IPS-18a (cell line): ENCODE measurements around the gene SGTA.

Experiments used
- H3K27ac ChIP-seq: one replicate; pipeline ENCODE4 v1.5.1; 2013; ENCODE audit warnings: low read length
- H3K27me3 ChIP-seq: one replicate; pipeline ENCODE4 v1.6.1; 2013; ENCODE audit warnings: mild to moderate bottlenecking, low read length; ENCODE audit not compliant: control insufficient read depth, insufficient read depth
- H3K36me3 ChIP-seq: one replicate; pipeline ENCODE4 v1.6.1; 2013; ENCODE audit warnings: low read depth, low read length; ENCODE audit not compliant: control insufficient read depth
- H3K4me1 ChIP-seq: one replicate; pipeline ENCODE4 v1.6.1; 2013; ENCODE audit warnings: low read depth, low read length; ENCODE audit not compliant: control insufficient read depth
- H3K4me3 ChIP-seq: one replicate; pipeline ENCODE4 v1.5.1; 2013; ENCODE audit warnings: low read length
- H3K9ac ChIP-seq: one replicate; pipeline ENCODE4 v1.6.1; 2013; ENCODE audit warnings: mild to moderate bottlenecking, low read length, moderate library complexity
- H3K9me3 ChIP-seq: one replicate; pipeline ENCODE4 v1.6.1; 2013; ENCODE audit warnings: low read depth, low read length; ENCODE audit not compliant: control insufficient read depth

Gene SGTA

DNA sequence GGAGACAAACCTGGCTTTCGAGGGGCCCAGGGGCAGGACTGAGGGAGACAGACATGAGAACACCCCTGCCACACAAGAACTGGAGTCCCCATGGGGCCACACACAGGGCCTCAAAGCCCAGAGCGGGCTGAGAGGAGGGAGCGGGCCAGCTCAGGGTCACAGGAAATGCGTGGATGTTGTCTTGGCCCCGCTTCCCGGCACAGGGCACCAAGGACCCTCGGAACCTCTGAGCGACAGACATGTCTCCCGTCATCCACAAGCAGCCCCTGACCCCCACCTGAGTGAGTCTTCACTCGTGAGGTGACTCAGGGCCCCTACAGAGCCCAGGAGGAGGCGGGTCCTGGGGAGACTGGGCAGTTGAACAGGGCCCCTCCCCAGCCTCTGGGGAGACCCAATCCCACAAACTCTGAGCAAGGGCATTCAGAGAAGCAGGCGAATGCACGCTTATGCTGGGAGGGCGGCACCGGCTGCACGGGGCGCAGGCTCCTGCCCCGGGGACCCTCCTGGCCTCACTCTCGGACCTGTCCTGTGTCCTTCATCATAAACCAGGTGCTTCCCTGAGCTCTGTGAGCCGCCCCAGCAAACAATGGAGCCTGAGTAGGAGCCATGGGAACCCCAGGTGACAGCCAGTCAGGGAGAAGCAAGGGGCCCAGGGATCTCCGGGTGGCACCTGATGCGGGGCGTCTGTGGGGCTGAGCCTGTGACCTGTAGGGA lies 20.1 kb downstream of the SGTA start:
- H3K9ac ChIP-seq, result no peak overlapping the region

DNA sequence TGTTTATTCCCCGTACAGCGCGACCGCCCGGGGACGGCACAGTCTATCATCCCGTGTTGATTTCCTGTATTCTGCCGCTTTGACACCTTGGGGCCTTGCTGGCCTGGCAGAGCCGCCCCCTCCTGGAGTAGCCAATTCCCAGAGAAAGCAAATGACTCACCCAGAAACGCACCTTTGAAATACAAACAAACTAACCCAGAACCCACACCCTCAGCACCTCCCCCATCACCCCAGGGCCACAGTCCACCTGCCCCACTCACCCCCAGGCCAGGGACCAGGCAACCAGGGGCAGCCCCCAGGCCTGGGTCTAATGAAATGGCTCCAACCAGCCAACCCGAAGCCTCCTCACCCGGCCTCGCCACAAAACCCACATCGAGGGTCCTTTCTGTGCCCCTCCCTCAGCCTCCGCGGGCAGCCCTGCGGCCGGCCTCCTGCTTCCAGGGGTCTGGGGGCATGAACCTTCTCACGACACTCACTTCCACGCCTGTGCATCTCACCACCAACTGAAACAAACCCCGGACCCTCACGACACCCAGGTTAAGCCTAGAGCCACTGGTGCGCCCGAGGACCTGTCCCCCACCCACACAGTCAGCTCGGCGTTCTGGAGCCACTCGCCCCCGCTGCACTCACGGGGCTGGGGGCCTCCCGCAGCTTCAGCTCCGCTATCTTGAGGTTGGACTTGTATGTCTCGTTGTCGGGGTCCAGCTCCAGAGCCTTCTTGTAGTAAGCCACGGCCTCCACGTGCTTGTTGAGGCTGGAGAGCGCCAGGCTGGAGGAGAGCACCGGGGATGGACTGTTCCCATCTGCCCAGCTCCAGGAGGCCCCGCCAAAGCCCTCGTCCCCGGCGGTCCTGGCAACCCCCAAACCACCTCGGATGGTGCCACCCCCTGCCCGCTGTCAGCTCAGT lies 20.9 kb downstream of the SGTA start:
- Histone ChIP-seq H3K27me3 (no peaks in the 10 kb centered on the region), H3K4me1 (no peaks in the 10 kb centered on the region), H3K9me3 (no peaks in the 10 kb centered on the region), H3K36me3 (peaks cover 75% of the 10 kb centered on the region), H3K4me3 (no peak overlapping the region), H3K9ac (no peak overlapping the region), H3K27ac (no peak overlapping the region)

More for the DNA sequence above, 20.1 kb downstream of the SGTA start:
- peaks cover 70% of the 10 kb centered on the region for H3K36me3 ChIP-seq
- no peak overlapping the region for H3K4me3 ChIP-seq
- no peaks in the 10 kb centered on the region for H3K9me3 ChIP-seq
- no peak overlapping the region for H3K27ac ChIP-seq
- H3K4me1 ChIP-seq, result no peaks in the 10 kb centered on the region
- no peaks in the 10 kb centered on the region for H3K27me3 ChIP-seq

DNA sequence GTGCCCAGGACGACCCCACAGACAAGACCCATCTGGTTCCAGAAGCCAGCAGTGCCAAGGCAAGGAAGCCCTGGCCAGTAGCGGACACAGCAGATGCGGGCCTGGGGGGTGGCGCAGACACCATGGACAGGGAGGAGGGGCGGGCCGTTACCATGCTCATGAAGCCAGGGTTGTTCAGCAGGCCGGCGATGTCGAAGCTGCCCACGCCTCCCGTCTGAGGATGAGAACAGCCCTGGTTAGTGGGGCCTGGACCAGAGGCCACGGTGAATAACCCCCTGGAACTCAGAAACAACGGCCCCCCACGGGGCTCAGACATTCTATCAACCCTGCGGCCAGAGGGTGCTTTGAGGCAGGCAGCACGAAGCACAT lies 21.8 kb downstream of the SGTA start:
- Histone ChIP-seq H3K27me3 (no peaks in the 10 kb centered on the region), H3K36me3 (peaks cover 74% of the 10 kb centered on the region), H3K4me3 (no peak overlapping the region), H3K4me1 (no peaks in the 10 kb centered on the region), H3K9ac (no peak overlapping the region), H3K27ac (no peak overlapping the region), H3K9me3 (no peaks in the 10 kb centered on the region)

DNA sequence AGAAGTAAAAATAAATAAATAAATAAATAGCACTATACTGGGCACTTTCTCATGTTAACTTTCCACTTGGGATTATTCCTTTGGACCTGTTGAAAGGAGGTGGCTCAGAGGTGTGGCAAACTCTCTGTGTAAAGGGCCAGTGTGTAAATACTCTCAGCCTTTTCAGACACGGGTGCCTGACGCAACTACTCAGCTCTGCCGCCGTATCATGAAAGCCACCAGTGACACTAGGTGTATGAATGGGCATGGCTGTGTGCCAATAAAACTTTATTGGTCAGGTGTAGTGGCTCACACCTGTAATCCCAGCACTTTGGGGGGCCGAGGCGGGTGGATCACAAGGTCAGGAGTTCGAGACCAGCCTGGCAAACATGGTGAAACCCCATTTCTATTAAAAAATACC lies 23.1 kb downstream of the SGTA start:
- no peak overlapping the region for H3K27ac ChIP-seq
- H3K27me3 ChIP-seq, result no peaks in the 10 kb centered on the region
- no peak overlapping the region for H3K4me3 ChIP-seq
- no peak overlapping the region for H3K9ac ChIP-seq
- H3K4me1 ChIP-seq, result no peaks in the 10 kb centered on the region
- H3K36me3 ChIP-seq, result peaks cover 77% of the 10 kb centered on the region
- H3K9me3 ChIP-seq, result no peaks in the 10 kb centered on the region

DNA sequence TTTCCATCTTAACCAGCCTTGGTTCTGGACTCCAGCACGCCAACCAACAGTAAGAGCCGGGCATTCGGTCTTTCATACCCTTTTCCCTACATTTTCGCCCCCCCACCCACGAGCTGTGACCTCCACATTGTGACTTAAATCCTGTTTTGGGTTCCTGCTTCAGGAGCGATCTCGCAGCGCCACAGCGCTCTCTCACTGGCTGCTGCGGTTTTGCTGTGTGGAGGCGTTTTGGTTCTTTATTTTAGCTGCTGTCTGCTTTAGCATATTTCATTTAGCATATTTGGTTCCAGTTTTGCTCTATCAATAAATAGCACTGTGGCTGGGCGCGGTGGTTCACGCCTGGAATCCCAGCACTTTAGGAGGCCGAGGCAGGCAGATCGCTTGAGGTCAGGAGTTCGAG lies 23.7 kb downstream of the SGTA start:
- Histone ChIP-seq H3K4me1 (no peaks in the 10 kb centered on the region), H3K36me3 (peaks cover 78% of the 10 kb centered on the region), H3K4me3 (no peak overlapping the region), H3K9me3 (no peaks in the 10 kb centered on the region), H3K9ac (no peak overlapping the region), H3K27me3 (no peaks in the 10 kb centered on the region), H3K27ac (no peak overlapping the region)

DNA sequence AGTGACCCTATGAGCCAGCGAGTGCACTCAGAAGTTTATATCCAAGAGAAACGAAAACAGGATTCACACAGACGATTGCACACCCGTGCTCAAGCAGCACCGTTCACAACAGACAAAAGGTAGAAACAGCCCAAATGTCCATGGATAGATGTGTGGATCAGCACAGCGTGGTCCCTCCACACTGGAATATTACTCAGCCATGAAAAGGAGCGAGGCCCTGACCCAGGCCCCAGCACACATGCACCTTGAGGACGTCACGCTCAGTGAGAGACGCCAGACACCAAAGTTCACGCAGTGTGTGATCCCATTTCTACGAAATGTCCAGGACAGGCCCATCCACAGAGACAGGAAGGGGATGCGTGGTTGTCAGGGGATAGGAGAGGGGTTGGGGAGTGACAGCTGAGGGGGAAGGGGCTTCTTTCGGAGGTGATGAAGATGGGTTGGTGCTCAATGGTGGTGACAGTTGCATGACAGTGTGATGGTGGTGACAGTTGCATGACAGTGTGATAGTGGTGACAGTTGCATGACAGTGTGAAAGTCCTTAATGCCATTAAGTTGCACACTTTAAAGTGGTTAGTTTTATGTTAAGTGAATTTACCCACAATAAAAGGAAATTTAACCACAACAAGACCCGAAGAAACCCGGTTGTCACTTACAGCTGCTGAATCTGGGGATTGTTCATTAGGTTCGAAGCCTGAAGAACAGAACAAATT lies 24.3 kb downstream of the SGTA start:
- no peaks in the 10 kb centered on the region for H3K9me3 ChIP-seq

DNA sequence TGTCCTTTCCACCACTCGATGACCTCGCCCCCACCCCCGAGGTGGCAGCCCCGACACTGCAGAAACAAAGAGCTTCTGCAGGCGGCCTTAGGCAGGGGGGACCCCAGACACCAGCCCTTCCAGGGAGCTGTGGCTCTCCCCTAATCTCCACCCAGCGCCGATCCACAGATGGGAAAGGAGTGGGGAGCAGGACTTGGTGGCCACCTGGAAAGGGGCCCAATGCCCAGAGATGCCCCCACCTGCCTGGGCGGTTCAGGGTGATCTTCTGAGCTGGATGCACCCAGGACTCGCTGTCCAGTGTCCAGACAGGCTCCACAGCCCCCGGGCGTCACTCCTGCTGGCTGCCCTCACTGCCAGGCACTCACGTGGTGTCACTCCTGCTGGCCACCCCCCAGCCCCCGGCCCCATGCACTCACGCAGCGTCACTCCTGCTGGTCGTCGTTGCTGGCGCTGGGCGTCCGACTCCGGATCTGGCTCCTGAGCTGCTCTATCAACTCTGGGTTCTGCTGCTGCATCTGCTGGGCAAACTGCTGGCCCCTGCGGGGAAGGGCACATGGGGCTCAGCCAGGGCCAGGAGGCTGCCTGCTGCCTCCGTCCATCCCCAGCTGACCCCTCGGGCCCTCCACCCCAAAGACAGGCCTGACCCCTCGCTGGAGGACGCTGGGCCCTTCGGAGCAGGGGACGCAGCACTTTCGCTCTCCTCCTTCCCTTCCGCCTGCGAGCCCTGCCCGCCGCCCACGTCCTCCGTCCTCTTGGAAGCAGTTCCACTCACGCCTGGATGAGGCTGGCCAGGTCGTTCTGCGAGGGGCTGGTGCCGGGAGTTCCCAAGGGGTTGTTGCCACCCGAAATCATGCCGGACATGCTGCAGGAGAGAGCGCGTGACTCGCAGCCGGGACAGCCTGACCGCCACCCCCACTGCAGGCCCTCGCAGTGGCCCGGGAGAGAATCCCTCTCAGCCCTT lies 25.9 kb downstream of the SGTA start:
- Histone ChIP-seq H3K9me3 (no peaks in the 10 kb centered on the region), H3K9ac (no peak overlapping the region), H3K27ac (no peak overlapping the region), H3K36me3 (peaks cover 62% of the 10 kb centered on the region), H3K27me3 (no peaks in the 10 kb centered on the region), H3K4me1 (no peaks in the 10 kb centered on the region), H3K4me3 (no peak overlapping the region)

More for the DNA sequence above, 24.3 kb downstream of the SGTA start:
- Histone ChIP-seq H3K27me3 (no peaks in the 10 kb centered on the region), H3K9ac (no peak overlapping the region), H3K27ac (no peak overlapping the region), H3K36me3 (peaks cover 77% of the 10 kb centered on the region), H3K4me3 (no peak overlapping the region), H3K4me1 (no peaks in the 10 kb centered on the region)

DNA sequence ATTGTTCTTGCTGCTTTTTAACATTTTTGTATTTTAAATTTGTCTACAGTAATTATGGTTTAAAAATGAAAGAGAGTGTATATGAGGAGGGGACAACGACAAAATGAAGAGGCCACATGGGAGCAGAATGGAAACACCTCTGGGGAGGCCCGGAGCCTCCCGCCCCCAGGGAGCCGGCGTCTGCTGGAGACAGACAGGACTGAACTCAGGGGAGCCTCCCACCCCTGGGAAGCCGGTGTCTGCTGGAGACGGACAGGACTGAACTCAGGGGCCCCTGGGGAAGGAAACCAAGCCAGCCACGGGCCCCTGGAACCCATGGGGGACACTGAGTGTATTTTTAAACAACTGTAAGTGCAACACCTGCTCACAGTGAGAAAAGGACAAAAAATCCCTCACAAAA lies 26.6 kb downstream of the SGTA start:
- H3K4me3 ChIP-seq, result no peak overlapping the region
- H3K9ac ChIP-seq, result no peak overlapping the region
- no peaks in the 10 kb centered on the region for H3K4me1 ChIP-seq
- peaks cover 54% of the 10 kb centered on the region for H3K36me3 ChIP-seq
- no peaks in the 10 kb centered on the region for H3K27me3 ChIP-seq
- no peak overlapping the region for H3K27ac ChIP-seq
- no peaks in the 10 kb centered on the region for H3K9me3 ChIP-seq

DNA sequence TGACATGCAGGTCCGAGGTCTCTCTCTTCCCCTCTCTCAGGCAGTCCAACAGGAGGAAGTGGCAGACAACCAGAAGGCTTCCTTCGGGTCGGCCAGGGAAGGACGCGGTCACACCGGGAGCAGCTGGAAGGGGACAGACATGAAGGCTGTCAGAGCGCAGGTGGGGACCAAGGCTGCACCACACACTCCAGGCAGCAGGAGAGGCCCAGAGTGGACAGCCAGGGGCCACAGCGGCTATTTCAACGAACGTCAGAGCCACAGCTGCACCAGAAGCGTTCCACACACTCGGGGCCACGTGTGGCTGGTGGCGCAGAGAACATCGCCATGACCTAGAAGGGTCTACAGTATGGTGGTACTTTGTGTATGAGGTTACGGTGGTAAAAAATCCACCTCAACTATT lies 27.3 kb downstream of the SGTA start:
- H3K36me3 ChIP-seq, result peaks cover 48% of the 10 kb centered on the region
- no peak overlapping the region for H3K9ac ChIP-seq
- H3K9me3 ChIP-seq, result no peaks in the 10 kb centered on the region
- H3K4me1 ChIP-seq, result no peaks in the 10 kb centered on the region
- H3K4me3 ChIP-seq, result no peak overlapping the region
- H3K27ac ChIP-seq, result no peak overlapping the region
- no peaks in the 10 kb centered on the region for H3K27me3 ChIP-seq

DNA sequence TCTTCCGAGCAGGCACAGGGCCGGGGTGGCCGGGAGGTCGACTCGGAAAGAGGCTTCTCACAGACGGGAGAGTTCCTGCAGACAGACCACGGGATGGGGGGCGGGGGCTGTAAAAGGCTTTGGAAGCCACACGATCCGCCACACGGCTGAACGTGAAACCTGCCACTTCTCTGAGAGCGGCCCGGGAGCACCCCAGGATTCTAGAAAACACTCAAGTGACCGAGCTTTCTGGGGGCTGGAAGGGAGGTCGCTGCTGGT lies 27.7 kb downstream of the SGTA start:
- H3K4me1 ChIP-seq, result no peaks in the 10 kb centered on the region
- H3K27ac ChIP-seq, result no peak overlapping the region
- no peaks in the 10 kb centered on the region for H3K9me3 ChIP-seq
- H3K4me3 ChIP-seq, result no peak overlapping the region
- peaks cover 44% of the 10 kb centered on the region for H3K36me3 ChIP-seq
- H3K27me3 ChIP-seq, result no peaks in the 10 kb centered on the region
- no peak overlapping the region for H3K9ac ChIP-seq
